Lower leg skin (tissue), 4 donors: Measurements from ENCODE around the gene KCNJ4. TPM values are rescaled to one million over a fixed set of nuclear protein-coding genes. Genes with fewer than 3 reads are reported as not detected.
A peak's percentile ranks its signal among the peaks of the same experiment; 100 is the strongest.
"Not testable (repeated sequence)": the region's sequence is repeated elsewhere in the genome, so short reads cannot be mapped to it uniquely, and the experiment has no call there.

Experiments used
- DNase-seq, 2 donors: peaks; one replicate each; pipeline ENCODE4 v3.0.0-alpha.2; 2019; ENCODE audit warnings: low spot score in 2 of 2
- H3K4me3 ChIP-seq: fragments of 200-600 bp; sonication (generic); 2 replicates; pipeline ENCODE4 v1.5.1; 2017; ENCODE audit warnings: mild to moderate bottlenecking, low read depth; ENCODE audit not compliant: poor library complexity, severe bottlenecking
- CTCF ChIP-seq, 3 donors: fragments of 450-650 bp; IDR thresholded peaks; one replicate each; pipeline ENCODE4 v1.5.1; 2016; ENCODE audit warnings: antibody characterized with exemption in 3 of 3, mild to moderate bottlenecking in 3 of 3, moderate library complexity in 2 of 3
- POLR2A ChIP-seq, 2 donors: fragments of 450-650 bp; IDR thresholded peaks; one replicate each; pipeline ENCODE4 v1.6.1; 2016 to 2017; ENCODE audit warnings: antibody characterized with exemption in 2 of 2, mild to moderate bottlenecking in 1 of 2, moderate library complexity in 1 of 2
- WGBS, 2 donors: methylation state at CpG; one replicate each; pipeline ENCODE4 v1.1.5; 2018; 5-methylcytosine and 5-hydroxymethylcytosine counted together
- intact Hi-C: fragments of 100-400 bp; cut with DNase I; formaldehyde crosslinking; loops from one replicate; pipeline ENCODE4 v1.15.0; 2023; ENCODE audit warnings: low total_unique reads
- total RNA-seq, 4 donors: library from RNA; depleted of rRNA; stranded (reverse); fragments of >200 nt; gene quantifications; one replicate each; pipeline ENCODE4 v1.1.0, GENCODE V29; 2016

Gene KCNJ4
- total RNA-seq, 4 donors from 2014 or later, result 0.29 to 1.4 (median 0.46) TPM; not detected in 1

- peak overlapping the region; percentile 60 for H3K4me3 ChIP-seq
- intact Hi-C loops, result no loop called here
- TF ChIP-seq CTCF (IDR thresholded peaks at IDR 0.05), result no peak
- TF ChIP-seq POLR2A (IDR thresholded peaks at IDR 0.05), result no peak
- peak in 1 of 2 donors; percentile 92 for DNase-seq
- WGBS, 2 donors, result 4 to 5% methylated on average over 39 to 53 of the region's 60 CpGs
Observed at GRCh38 chr22:38397189-38398085, 57.6 kb downstream of the KCNJ4 start.

- WGBS, 2 donors, result 81% methylated on average over 12 of the region's 12 CpGs
- peak in 1 of 2 donors; percentile 62 for DNase-seq
- intact Hi-C loops, H3K4me3 ChIP-seq: not testable (repeated sequence)
Observed at GRCh38 chr22:38396440-38397069, 58.4 kb downstream of the KCNJ4 start.

- intact Hi-C loops, H3K4me3 ChIP-seq, DNase-seq: not testable (repeated sequence)
Observed at GRCh38 chr22:38395944-38396343, 59.1 kb downstream of the KCNJ4 start.

GRCh38 chr22:38394929-38395624 is 59.9 kb downstream of the KCNJ4 start:
- H3K4me3 ChIP-seq, DNase-seq, intact Hi-C loops: not testable (repeated sequence)
- WGBS, 2 donors, result 52 to 61% methylated on average over 6 of the region's 6 CpGs

- 77 to 88% methylated on average over 4 of the region's 4 CpGs for WGBS, 2 donors
- intact Hi-C loops, result not testable (repeated sequence)
Observed at GRCh38 chr22:38389428-38389818, 65.6 kb downstream of the KCNJ4 start.

GRCh38 chr22:38388506-38389427 is 66.2 kb downstream of the KCNJ4 start:
- H3K4me3 ChIP-seq, intact Hi-C loops, DNase-seq: not testable (repeated sequence)
- 77 to 82% methylated on average over 6 of the region's 6 CpGs for WGBS, 2 donors

More at GRCh38 chr22:38389428-38389818, 65.6 kb downstream of the KCNJ4 start:
- not testable (repeated sequence) for H3K4me3 ChIP-seq, DNase-seq

- intact Hi-C loops, H3K4me3 ChIP-seq, DNase-seq: not testable (repeated sequence)
- WGBS, 2 donors, result 36 to 47% methylated on average over 5 of the region's 5 CpGs
Observed at GRCh38 chr22:38386918-38387317, 68.1 kb downstream of the KCNJ4 start.

GRCh38 chr22:38383417-38383816 is 71.6 kb downstream of the KCNJ4 start:
- no peak for TF ChIP-seq CTCF (IDR thresholded peaks at IDR 0.05)
- H3K4me3 ChIP-seq, result no peak overlapping the region
- intact Hi-C loops, result no loop called here
- WGBS, 2 donors, result 88 to 97% methylated on average over 2 of the region's 2 CpGs
- DNase-seq, result no peak

GRCh38 chr22:38381371-38381770 is 73.6 kb downstream of the KCNJ4 start:
- WGBS, 2 donors, result 82 to 84% methylated on average over 3 of the region's 3 CpGs
- DNase-seq, intact Hi-C loops: not testable (repeated sequence)

More at GRCh38 chr22:38381371-38381770, 73.6 kb downstream of the KCNJ4 start:
- H3K4me3 ChIP-seq, result not testable (repeated sequence)
